GM18519 (cell line): ENCODE measurements around the gene HHIPL1.

Source experiments
- ATAC-seq: cut with Tn5 transposase; IDR thresholded peaks from one replicate; pipeline ENCODE4 v1.9.1; 2021; ENCODE audit warnings: mild to moderate bottlenecking, moderate library complexity; ENCODE audit not compliant: unreplicated experiment, low FRiP score

The HHIPL1 gene

DNA sequence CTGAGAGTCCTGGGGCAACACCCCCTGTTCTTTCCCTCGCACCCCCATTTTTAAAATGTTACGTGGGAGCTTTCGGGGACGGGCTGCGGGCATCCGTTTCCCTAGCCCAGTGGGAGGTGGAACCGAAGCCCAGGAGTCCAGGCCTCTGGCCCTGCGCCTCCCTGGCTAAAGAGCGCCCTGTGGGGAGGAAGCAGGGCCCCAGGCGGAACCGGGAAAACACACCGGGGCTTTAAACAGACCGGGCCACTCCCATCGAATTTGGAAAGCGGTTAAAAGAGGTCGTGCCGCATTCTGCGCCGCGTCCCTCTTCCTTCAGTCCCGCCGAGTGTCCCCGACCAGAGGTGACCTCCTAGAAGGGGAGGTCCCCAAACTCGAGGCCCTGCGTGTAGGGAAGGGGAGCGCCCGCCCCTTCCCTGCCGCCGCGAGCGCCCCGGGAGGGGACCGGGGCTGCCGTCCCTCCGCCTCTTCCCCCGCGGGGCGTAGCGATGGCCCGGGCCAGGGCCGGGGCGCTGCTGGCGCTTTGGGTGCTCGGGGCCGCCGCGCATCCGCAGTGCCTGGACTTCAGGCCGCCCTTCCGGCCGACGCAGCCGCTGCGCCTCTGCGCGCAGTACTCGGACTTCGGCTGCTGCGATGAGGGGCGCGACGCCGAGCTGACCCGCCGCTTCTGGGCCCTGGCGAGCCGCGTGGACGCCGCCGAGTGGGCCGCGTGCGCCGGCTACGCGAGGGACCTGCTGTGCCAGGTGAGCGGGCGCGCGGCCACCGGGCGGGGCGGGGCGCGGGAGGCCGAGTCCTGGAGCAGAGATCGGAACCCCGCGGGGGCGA lies at the start of gene HHIPL1:
TSS of gene HHIPL1 (plus strand) at position 407 of the 822 bp plus-strand sequence. CDS start at position 486, 79 bp downstream.
- no peak for ATAC-seq

DNA sequence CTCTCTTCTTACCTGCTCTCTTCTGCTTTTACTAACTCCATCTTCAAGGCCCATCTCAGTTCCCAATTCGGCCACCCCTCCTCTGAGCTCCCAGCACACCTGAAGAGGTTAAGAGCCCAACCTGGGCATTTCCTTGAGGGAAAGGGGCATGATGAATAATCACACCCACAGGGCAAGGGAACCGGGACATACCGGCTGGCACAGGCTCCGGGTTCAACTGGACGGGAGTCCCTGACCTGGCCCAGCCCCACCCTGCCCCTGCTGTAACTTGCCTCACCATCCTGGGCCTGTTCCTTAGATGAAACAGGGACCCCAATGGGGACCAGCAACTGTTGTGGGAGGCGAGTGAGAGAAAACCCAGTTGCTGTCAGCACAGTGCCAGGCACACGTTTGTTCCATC lies 49.4 kb upstream of the HHIPL1 start:
- ATAC-seq: no peak

DNA sequence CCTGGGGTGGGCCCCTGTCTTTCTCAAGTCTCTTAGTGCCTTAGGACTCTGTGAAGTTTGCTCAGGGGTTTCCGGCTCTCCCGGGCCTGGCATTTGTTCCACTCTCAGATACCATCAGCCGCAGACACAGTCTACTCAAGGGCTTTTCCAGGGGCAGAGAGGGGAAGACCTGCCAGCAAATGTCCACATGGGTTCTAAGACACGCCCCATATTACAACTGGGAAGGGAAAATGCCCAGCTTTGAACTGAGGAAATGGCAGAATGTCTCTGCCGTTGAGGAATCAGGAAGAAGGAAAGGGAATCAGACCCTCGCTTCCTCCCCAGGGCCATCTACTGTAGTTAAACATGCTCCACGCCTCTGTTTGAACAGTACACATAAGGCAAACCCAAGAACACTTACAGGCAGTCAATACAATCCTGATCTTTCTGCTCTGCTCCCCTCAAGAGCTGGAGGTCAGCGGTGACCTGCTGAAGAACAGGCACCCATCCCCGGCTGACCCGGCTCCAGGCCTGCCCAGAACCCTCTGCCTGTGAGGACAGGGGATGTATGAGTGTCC lies 48.8 kb upstream of the HHIPL1 start:
- no peak for ATAC-seq

DNA sequence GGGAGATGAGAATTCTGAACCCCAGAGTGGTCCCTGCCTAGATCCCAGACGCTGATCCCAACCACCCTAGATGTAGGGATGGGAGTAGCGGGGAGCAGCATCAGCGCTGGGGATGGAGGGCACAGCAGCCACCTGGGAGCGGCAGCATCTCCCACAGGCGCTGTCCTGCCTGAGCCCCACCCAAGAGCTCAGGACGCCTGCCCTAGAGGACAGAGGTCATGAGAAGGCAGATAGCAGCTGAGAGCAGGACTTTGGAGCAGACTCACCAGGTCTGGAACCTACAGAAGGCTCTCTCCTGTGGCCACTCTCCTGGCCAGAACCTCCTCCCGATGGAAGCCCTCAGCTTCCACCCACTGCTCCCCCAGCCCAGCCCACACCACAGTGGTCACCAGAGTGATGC lies 48.2 kb upstream of the HHIPL1 start:
- no peak for ATAC-seq

DNA sequence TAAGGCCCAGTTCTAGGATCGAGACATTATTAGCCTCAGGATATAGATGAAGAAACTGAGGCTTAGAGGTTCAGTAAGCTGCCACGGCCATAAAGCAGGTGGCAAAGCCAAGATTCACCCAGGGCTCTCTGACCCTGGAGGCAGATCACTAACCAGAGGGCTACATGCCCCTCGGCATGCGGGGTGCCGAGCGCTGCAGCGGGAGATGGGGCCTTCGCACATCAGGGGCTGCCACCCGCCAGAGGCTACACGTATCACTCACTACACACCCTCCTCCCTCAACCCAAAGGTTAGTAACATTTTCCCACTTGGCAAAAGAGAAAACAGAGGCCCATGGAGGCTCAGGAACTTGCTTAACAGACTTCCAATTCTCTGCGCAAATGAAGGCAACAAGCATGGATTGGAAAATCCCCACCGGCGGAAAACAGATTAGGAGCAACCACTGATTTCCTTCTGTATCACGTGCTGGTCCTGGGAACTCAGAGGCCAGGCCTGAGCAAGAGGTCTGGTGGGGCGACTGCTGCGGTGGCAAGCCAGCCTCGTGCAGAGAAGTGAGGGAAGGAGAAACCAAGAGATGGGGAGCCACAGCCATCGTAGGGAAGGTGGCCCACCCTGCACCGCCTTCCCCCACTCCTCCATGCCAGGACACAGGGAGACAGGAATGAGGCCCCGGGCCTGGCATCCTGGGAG lies 46.9 kb upstream of the HHIPL1 start:
- ATAC-seq: no peak

DNA sequence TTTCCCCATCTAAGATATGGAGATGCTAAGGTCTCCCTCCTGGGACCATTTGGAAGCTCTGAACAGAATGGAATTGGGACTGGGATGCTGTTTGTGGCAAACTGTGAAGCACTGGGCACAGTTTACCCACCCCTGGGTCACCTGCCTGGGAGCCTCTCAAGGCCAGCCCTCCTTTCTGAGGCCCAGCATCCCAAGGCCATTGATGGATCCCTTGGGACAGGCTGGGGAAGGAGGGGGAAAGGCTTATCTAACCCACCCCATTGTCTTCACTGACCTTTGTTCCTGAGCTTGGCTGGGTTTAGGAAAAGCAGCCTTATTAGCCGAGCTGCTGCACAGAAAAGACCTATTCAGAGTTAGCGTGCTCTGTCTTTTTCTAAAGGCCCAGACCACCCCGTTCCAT lies 46.2 kb upstream of the HHIPL1 start:
- no peak for ATAC-seq

DNA sequence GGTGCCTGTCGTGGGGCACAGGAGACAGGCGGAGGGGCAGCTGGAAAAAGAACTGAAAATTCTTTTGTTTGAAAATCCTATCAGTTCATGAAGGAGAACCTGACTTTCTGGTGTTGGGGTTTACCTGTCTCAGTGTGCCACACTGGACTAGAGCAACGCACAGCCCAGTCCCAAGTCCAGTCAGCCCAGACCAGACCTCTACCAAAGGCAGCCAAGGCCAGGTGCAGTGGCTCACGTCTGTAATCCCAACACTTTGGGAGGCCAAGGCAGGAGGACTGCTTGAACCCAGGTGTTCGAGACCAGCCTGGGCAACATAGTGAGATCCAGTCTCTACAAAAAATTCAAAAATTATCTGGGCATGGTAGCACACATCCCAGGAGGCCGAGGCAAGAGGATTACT lies 45.5 kb upstream of the HHIPL1 start:
- ATAC-seq: no peak

DNA sequence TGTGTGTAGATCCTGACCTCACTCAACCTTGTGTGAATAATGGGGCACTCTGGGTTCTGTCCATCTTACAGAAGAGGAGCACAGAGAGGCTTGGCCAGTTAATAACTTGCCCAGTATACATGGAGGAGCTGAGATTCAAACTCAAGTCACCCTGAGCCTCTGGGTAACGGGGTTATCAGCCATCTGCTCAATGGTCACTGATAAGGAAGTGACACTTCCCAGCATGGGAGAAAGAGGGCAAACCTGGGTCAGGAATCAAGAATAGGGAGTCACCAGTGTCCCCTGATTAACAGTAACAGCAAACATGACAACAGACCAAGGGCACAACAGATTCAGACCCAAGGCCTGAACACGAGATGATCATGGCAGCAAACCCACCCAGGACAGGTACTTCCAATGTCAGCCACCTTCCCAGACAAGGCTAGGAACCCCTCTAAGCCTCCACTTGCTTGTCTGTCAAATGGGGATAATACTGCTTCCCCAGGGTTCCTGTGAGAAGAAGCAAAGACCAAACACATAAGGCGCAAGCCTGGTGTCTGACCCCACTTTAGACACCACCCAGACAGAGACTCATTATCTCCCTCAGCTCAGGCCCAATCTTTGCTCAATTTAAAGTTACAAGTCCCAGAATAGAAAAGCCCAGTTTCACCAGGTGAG lies 44.6 kb upstream of the HHIPL1 start:
- no peak for ATAC-seq

DNA sequence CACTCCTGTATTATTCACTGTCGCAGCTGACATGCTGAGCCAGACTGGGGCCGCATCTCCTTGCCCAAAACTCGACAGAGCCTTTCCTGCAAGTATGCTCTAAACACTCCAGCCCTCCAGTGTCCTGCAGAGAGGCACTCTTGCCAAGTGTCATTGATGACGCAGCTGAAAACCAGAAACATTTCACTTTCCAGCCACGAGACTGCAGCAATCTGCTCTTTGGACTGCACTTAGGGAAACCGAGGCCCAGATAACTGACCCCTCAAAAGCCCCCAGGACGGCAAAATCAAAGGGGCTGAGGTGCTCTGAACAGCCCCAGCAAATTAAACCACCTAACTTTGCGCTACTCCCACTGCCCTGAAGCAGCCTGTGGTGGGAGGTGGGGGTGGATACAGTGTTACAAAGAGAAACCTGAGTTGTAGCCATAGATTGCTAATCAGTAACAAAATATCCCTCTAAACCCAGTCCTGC lies 43.5 kb upstream of the HHIPL1 start:
- no peak for ATAC-seq

DNA sequence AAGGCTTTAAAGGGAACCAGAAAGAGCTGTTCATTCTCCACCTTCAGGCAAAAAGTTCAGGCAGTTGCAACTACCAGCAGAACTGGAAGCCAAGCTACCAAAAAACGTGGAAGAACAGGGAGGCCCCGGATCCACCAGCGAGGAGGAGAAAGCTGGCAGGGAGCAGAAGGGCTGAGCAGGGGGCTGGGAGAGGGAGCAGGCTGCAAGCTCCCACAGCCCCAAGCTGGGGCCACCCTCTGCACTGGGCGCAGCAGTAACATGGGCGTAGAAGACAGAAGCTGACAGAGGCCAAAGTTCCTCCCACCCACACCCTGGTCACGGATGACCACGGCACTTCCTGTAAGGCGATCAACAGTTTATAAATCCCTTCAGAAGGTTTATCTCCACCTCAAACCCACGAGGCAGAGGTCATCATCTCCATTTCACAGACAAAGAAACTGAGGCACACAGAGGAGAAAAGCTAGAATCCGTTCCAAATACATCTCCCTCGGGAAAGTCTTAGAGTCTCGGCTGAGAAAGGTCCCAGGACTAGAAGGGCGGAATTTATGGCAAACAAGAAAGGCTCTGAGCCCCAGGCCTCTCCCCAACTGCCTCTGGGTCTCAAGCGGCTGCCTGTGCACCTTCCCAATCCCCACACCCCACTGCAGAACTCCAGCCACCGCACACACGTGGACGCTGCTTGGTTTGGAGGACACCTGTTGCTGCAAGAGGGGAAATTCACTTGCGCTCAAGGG lies 42.7 kb upstream of the HHIPL1 start:
- no peak for ATAC-seq

DNA sequence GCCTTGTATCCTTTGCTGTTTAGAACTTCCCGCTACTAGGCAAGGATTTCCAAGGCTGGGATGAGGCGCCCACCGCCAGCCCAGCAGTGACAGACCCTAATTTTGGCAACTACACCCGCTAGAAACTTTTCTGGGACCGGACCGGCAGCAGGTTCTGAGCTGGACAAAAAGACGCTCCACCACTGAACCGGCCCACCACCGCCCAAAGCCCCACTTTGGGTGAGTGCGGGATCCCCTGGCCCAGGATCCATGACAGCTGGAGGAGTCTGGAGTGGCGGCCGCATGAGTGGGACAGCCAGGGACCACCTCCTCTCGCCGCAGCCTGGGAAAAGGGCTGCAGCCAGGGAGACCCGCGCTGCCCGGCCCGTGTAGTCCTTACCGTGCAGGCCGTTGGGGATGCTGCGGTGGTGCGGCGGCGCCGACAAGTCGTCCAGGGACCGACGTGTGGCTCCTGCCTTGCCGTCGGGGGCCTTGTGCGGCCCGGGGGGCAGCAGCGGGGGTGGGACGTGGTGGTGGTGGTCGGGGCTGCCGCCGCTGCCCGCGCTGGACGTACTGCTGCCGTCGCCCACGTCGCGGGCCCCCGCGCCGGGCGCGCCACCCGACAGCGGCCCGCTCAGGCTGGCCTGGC lies 42.0 kb upstream of the HHIPL1 start:
- ATAC-seq: no peak

DNA sequence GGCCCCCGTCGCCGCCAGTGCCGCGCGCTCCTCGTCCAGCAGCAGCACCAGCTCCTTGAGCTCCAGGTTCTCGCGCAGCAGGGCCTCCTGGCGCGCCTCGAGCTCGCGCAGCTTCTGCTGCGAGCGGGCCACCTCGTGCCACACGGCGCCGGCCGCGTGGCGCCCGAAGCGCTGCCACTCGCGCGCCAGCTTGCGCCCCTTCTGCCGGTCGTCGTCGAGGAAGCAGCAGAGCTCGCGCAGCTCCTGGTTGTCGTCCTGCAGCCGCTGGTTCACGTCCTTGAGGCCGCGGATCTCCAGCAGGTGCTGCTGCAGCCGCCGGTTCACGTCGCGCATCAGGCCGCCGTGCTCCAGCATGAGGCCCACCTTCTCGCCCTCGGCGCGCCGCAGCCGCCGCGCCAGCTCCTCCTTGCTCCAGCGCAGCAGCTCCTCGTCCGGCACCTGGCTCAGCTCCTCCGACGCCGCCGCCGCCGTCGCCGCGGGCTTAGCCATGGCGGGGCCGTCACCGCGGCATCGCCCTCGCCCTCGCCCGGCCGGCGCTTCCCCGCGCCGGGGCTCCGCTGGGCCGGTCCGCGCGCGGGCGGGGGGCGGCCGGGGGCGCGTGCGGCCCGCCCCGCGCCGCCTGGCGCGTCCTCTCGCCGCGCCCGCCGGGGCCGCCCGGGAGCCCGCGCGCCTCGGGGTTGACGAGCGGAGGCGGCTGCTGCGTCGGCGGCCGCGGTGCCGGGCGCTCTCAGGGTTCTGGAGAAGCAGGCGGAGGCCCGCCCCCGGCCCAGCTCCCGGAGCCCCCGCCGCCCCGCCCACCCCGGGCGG lies 41.3 kb upstream of the HHIPL1 start, which contains the start of gene CCDC85C:
TSS of gene CCDC85C (minus strand) at position 737 of the 807 bp plus-strand sequence. CDS start at position 489, 248 bp downstream.
- peak; percentile 1 for ATAC-seq

DNA sequence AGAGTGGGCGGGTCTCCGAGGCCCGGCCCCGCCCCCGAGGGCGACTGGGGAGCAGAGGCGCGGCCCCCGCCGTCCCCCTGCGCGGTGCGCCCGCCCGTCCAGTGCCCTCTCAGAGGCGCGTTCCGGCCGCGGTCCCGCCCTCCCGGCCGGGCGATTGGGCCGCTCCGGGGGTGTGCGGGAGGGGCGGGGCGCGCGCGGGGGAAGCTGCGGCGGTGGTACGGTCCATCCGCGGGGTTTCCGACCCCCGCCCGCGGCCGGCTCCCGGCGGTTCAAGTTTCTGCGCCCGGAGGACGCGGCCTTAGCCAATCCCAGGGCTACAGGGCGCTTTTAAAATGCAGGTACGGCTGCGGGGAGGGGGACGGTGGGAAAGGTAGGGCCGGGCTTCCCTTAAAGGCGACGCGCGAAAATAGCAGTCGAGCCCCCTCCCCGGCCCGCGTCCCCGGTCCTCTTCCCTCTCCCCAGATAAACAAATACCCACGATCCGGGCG lies 40.6 kb upstream of the HHIPL1 start:
- peak; percentile 81 for ATAC-seq

DNA sequence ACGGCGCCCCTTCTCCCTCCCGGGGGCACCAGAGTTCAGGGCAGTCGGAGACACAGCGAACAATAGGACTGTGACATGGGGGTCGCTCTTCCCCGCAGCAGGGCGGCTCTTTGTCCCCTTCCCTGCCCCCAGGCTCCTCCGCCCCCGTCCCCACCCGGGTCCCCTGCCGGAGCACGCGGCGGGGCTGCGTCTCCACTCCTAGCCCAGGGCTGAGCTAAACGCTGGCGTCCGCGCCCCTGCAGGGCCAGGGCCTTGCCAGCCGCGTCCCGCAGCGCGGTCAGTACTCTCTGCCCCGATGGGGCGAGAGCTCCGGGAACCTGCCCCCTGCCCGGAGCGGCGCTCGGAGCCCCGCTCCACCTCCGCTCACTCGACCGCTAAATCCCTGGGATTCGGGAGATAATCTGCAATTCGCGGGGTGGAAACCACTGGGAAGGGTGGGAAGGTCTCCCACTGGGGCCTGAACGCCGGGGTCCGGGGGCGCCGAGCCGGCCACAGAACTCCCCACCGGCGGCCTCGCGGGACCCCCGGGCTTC lies 40.1 kb upstream of the HHIPL1 start:
- ATAC-seq: peak; percentile 2

DNA sequence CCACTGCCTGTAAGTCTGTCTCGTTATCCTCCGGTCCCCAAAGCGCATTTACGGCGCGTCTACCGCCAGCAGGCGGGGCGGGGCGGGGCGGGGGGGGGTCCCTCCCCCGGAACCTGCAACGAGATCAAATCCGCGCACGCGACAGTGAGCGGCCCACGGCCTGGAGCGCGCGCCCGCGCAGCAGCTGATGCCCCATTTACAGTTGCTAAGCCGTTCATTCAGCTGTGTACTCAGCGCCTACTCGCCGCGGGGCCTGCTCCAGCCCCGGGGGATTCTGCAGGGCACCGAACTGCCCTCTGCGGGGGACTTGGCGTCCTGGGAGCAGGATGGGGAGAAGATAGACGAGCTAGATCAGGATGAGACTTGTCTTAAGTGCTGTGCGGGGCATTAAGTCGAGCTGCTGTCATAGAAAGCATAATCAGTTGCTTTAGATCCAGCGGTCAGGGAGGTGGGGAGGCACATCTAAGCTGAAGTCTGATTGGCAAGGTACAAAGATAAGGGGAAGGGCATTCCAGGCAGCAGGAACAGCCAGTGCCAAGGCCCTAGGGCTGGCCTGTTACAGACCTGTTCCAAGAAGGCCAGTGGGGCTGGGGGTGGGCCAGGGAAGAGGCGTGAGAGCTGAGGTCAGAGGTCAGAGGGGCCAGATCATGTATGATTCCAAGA lies 39.5 kb upstream of the HHIPL1 start:
- ATAC-seq: no peak

DNA sequence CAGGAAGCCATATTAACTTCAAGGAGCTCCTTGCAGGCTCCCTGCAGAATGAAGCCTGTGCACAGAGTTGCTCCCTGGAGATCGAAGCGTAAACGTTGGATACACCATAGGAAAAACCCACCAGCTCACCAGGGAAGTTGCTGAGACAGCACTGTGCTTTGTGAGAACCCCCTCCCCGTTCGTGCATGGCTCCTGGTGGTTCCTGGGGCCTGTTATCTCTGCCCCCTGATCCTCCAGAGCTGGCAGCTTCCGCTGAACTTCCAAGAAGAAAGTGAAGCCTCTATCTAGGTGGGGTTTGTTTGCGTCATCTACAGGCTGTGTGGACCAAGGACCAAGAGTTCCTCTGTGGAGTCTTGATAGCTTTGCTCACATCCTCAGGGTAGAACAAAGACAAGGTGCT lies 38.6 kb upstream of the HHIPL1 start:
- ATAC-seq: no peak

DNA sequence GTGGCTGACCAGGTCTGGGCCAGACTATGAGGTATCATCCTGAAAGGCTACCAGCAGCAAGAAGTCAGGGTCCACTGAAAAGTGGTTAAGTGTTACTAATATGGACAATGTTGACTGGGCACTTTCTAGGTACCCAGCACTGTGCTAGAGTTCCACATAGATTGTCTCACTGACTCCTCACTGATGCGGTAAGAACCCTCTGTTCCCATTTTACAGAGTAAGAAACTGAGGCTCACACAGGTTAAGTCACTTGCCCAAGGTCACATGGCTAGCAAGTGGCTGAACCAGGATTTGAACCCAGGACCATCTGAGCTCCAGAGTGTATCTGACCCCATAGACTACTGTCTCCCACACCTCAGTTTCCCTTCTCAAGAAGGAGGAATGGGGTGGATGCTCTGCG lies 36.3 kb upstream of the HHIPL1 start:
- no peak for ATAC-seq
